HEK293T (cell line): ENCODE data around the gene RAB30.

Experiments used
- CTCF ChIA-PET: fragments of 350-600 bp; formaldehyde crosslinking; extraction: SDS; loops from one replicate; lab custom pipeline; 2021; ENCODE audit warnings: antibody characterized with exemption, inconsistent platforms; lab: Yijun Ruan, JAX
- POLR2A ChIA-PET: fragments of 350-600 bp; formaldehyde crosslinking; extraction: SDS; loops from one replicate; lab custom pipeline; 2020; ENCODE audit warnings: antibody characterized with exemption, inconsistent platforms; lab: Yijun Ruan, JAX
- DNase-seq: peaks from one replicate; pipeline ENCODE4 v3.0.0; 2012; ENCODE audit warnings: mixed read lengths; ENCODE audit errors: extremely low spot score
- ARNT ChIP-seq: fragments of 450-650 bp; IDR thresholded peaks from 2 replicates; pipeline ENCODE4 v1.6.1; 2017; ENCODE audit warnings: mild to moderate bottlenecking
- BHLHE40 ChIP-seq: fragments of 450-650 bp; IDR thresholded peaks from 2 replicates; pipeline ENCODE4 v1.6.1; 2016; ENCODE audit warnings: mild to moderate bottlenecking, moderate library complexity, borderline replicate concordance
- CTBP1 ChIP-seq: fragments of 450-650 bp; IDR thresholded peaks from 2 replicates; pipeline ENCODE4 v1.6.1; 2016; ENCODE audit warnings: borderline replicate concordance
- ELF4 ChIP-seq: fragments of 450-650 bp; IDR thresholded peaks from 2 replicates; pipeline ENCODE4 v1.6.1; 2017; ENCODE audit warnings: antibody characterized with exemption
- FOXA1 ChIP-seq: fragments of 450-650 bp; IDR thresholded peaks from 2 replicates; pipeline ENCODE4 v1.6.1; 2016; ENCODE audit warnings: mild to moderate bottlenecking
- FOXK2 ChIP-seq: fragments of 450-650 bp; IDR thresholded peaks from 2 replicates; pipeline ENCODE4 v1.6.1; 2016; ENCODE audit warnings: mild to moderate bottlenecking
- FOXM1 ChIP-seq: fragments of 450-650 bp; IDR thresholded peaks from 2 replicates; pipeline ENCODE4 v1.6.1; 2017; ENCODE audit warnings: mild to moderate bottlenecking, borderline replicate concordance
- HDGF ChIP-seq: fragments of 450-650 bp; IDR thresholded peaks from 2 replicates; pipeline ENCODE4 v1.6.1; 2017; ENCODE audit warnings: antibody characterized with exemption, borderline replicate concordance
- L3MBTL2 ChIP-seq: fragments of 450-650 bp; conservative IDR thresholded peaks from 2 replicates; pipeline ENCODE4 v1.6.1; 2016; ENCODE audit warnings: mild to moderate bottlenecking
- LEF1 ChIP-seq: fragments of 450-650 bp; IDR thresholded peaks from 2 replicates; pipeline ENCODE4 v1.6.1; 2017; ENCODE audit warnings: mild to moderate bottlenecking, borderline replicate concordance
- NFRKB ChIP-seq: fragments of 450-650 bp; IDR thresholded peaks from 2 replicates; pipeline ENCODE4 v1.6.1; 2016; ENCODE audit warnings: mild to moderate bottlenecking, moderate library complexity
- PKNOX1 ChIP-seq: fragments of 450-650 bp; IDR thresholded peaks from 2 replicates; pipeline ENCODE4 v1.6.1; 2016
- SP1 ChIP-seq: fragments of 450-650 bp; IDR thresholded peaks from 2 replicates; pipeline ENCODE4 v1.6.1; 2017
- SUZ12 ChIP-seq: fragments of 450-650 bp; IDR thresholded peaks from 2 replicates; pipeline ENCODE4 v1.6.1; 2016; ENCODE audit warnings: mild to moderate bottlenecking
- TARDBP ChIP-seq: fragments of 450-650 bp; IDR thresholded peaks from 2 replicates; pipeline ENCODE4 v1.6.1; 2016
- ZNF384 ChIP-seq: fragments of 450-650 bp; IDR thresholded peaks from 2 replicates; pipeline ENCODE4 v1.6.1; 2016

The RAB30 gene

GRCh38 chr11:83037877-83038276, 33.8 kb downstream of the RAB30 start:
- no peak for TF ChIP-seq HDGF
- no peak for TF ChIP-seq L3MBTL2
- no peak for TF ChIP-seq SUZ12
- no peak for TF ChIP-seq PKNOX1
- TF ChIP-seq BHLHE40: no peak
- ChIA-PET CTCF (no interaction called here), POLR2A (no interaction called here)
- no peak for DNase-seq

- ChIA-PET CTCF (no interaction called here), POLR2A (no interaction called here)
- TF ChIP-seq ZNF384: no peak
- no peak for TF ChIP-seq CTBP1
- no peak for TF ChIP-seq L3MBTL2
- no peak for TF ChIP-seq FOXK2
- TF ChIP-seq TARDBP: no peak
- TF ChIP-seq PKNOX1: no peak
- TF ChIP-seq BHLHE40: no peak
- no peak for TF ChIP-seq HDGF
- TF ChIP-seq SUZ12: no peak
- TF ChIP-seq NFRKB: no peak
- TF ChIP-seq ARNT: no peak
- no peak for TF ChIP-seq SP1
- TF ChIP-seq LEF1: no peak
- no peak for TF ChIP-seq ELF4
- TF ChIP-seq FOXA1: no peak
- TF ChIP-seq FOXM1: no peak
- no peak for DNase-seq
Measured at GRCh38 chr11:83036701-83037100, 35.0 kb downstream of the RAB30 start.

DNA sequence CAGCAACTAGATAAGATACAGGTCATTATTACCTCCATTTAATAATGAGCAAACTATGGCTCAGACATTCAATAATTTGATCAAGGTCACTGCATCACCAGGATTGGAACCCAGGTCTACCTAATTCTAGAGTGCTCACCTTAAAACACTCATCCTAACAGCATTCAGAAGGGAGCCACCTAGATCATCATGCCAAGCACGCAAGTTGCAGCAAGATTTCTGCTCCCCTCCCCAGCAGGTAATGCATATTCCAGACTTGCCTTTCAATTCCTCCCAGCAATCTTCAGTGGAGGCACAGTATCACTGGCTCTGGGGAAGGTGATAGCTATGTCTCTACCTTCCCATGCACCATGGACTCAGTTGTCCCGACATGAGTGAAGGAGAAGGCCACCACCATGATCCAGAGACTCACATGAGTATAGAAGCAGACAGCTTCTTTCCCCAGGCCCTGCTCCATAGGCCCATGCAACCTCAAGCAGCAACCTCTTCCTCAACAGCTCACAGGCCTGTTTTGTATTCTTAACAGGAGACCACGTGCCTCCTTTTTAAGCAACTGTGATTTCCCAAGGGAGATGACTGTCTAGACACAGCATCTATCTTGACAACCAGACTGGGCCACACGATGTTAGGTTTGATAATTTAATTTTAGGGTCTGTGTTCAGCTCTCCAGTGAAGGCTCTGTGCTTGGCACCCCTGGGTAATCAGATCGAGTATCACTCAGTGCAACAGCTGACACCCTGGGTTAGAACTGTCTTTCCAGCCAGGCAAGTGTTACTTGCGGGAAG, 36.4 kb downstream of the RAB30 start:
- TF ChIP-seq TARDBP: no peak
- no peak for TF ChIP-seq FOXK2
- TF ChIP-seq HDGF: no peak
- no peak for TF ChIP-seq PKNOX1
- no peak for TF ChIP-seq CTBP1
- TF ChIP-seq L3MBTL2: no peak
- no peak for TF ChIP-seq NFRKB
- no peak for TF ChIP-seq FOXA1
- no peak for TF ChIP-seq ARNT
- TF ChIP-seq SP1: no peak
- no peak for TF ChIP-seq BHLHE40
- TF ChIP-seq FOXM1: no peak
- TF ChIP-seq ZNF384: no peak
- no peak for DNase-seq
- POLR2A ChIA-PET: no interaction called here
- CTCF ChIA-PET: no interaction called here

- ChIA-PET POLR2A (no interaction called here), CTCF (no interaction called here)
- TF ChIP-seq ELF4 (no peak), PKNOX1 (no peak), FOXK2 (no peak), HDGF (no peak)
- DNase-seq: no peak
Measured at GRCh38 chr11:83034673-83035014, 37.1 kb downstream of the RAB30 start.

DNA sequence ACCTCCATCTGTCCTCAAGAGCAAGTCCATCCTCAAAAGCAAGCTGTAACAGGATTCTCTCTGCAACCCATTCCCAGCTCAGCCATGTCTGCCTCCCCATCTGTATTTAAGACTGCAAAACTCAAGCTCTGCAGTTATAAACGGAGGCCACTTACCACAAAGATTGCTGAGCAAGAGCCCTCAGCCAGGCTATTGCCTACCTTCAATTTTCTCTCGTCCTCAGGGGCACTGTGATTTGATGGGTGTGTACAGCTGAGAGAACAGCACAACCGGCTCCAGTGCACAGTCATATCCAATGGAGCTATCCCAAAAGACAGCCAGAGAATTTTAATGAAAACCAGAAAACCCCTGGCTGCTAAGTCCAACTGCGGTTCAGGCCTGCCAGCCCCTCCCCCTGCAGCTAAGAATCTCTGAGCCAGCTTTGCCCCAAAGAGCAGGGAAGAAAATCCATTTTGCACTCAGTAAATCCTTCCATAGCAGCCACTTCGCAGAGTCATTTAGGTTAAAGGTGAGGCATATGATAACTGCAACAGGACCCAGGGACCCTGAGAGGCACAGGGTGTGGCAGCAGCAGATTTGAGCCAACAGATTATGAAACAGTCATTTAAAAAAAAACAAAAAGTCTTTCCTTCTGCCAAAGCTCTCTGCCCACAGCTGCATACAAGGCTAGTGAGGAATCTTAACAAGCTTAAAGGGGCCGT, 37.6 kb downstream of the RAB30 start:
- CTCF ChIA-PET: no interaction called here
- POLR2A ChIA-PET: no interaction called here
- TF ChIP-seq TARDBP (no peak), NFRKB (no peak)
- no peak for DNase-seq

GRCh38 chr11:83033371-83033770, 38.3 kb downstream of the RAB30 start:
- no peak for DNase-seq
- ChIA-PET CTCF (interaction anchor here (0.6 to 1.1 kb wide), 2 partner anchors 8 to 32 kb away, joined by 3 read pairs; no protein-coding TSS in a partner anchor), POLR2A (no interaction called here)
- TF ChIP-seq ELF4 (no peak), FOXM1 (no peak), HDGF (no peak), SUZ12 (no peak), TARDBP (no peak), CTBP1 (no peak), SP1 (no peak), NFRKB (no peak), FOXA1 (no peak), LEF1 (no peak), PKNOX1 (no peak), BHLHE40 (no peak), L3MBTL2 (no peak), ARNT (no peak), ZNF384 (no peak), FOXK2 (no peak)
